ENCODE measurements around the gene ESR2. TPM values are rescaled to one million over a fixed set of nuclear protein-coding genes. Genes with fewer than 3 reads are reported as not detected.

Gene ESR2
- total RNA-seq, 1 donor, result not detected

DNA sequence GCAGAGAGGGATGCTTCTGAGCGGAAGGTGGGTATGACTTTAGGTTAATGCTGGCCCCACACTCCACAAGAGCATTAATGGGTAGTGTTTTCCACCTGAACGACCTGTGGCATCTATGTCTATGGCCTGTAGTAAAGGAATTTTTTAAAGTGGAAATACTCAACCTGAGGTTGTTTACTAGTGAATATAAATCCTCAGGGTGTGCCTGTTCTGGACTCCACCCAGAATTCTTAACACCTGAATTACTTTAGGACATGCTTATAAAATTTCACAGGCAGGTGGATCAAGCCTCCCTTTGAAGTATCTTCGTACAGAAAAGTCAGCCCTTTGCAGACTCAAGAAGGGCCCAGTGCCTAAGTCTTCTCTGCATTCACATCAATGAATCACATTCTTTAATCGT lies 196.1 kb downstream of the ESR2 start:
- no peaks in the 10 kb centered on the region for H3K79me2 ChIP-seq (ENCODE audit: insufficient read depth, low read length)
- H3K4me1 ChIP-seq (ENCODE audit: insufficient read depth, low read length), result no peaks in the 10 kb centered on the region
- no peak overlapping the region for H2AFZ ChIP-seq (ENCODE audit: low read length)
- DNase-seq (ENCODE audit: insufficient read length, low spot score, missing footprints), result no peak
- H4K20me1 ChIP-seq (ENCODE audit: insufficient read depth, low read length), result no peaks in the 10 kb centered on the region
- no peak overlapping the region for H3K4me2 ChIP-seq (ENCODE audit: insufficient read depth, low read length)
- TF ChIP-seq, protein P1, sequence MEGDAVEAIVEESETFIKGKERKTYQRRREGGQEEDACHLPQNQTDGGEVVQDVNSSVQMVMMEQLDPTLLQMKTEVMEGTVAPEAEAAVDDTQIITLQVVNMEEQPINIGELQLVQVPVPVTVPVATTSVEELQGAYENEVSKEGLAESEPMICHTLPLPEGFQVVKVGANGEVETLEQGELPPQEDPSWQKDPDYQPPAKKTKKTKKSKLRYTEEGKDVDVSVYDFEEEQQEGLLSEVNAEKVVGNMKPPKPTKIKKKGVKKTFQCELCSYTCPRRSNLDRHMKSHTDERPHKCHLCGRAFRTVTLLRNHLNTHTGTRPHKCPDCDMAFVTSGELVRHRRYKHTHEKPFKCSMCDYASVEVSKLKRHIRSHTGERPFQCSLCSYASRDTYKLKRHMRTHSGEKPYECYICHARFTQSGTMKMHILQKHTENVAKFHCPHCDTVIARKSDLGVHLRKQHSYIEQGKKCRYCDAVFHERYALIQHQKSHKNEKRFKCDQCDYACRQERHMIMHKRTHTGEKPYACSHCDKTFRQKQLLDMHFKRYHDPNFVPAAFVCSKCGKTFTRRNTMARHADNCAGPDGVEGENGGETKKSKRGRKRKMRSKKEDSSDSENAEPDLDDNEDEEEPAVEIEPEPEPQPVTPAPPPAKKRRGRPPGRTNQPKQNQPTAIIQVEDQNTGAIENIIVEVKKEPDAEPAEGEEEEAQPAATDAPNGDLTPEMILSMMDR (IDR thresholded peaks at IDR 0.05; ENCODE audit: extremely low read depth, low read depth, low read length), result no peak
- no peaks in the 10 kb centered on the region for H3K27me3 ChIP-seq (ENCODE audit: insufficient read depth, low read length)
- H3K36me3 ChIP-seq (ENCODE audit: insufficient read depth, low read length), result no peaks in the 10 kb centered on the region
- no peaks in the 10 kb centered on the region for H3K9me3 ChIP-seq (ENCODE audit: low read depth, low read length)
- H3K27ac ChIP-seq (ENCODE audit: low read depth, low read length), result no peak overlapping the region
- H3K4me3 ChIP-seq (ENCODE audit: insufficient read depth, low read length), result no peak overlapping the region

DNA sequence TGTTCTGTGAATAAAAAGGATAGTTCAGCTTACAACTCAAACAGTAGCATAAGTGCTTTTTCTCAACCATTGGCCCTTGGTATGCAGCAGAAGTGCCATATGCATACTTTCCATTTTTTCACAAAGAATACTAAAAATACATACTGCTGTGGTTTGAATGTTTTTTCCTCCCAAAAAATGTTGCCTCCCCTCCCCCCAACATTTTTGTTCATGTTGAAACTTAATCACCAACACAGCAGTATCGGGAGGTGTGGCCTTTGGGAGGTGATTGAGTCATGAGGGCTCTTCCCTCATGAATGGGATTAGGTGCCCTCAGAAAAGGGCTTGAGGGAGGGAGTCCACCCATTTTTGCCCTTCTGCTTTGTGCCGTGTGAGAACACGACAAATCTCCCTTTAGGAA lies 198.6 kb downstream of the ESR2 start:
- Histone ChIP-seq H3K4me2 (ENCODE audit: insufficient read depth, low read length) (no peak overlapping the region), H3K27ac (ENCODE audit: low read depth, low read length) (no peak overlapping the region)

DNA sequence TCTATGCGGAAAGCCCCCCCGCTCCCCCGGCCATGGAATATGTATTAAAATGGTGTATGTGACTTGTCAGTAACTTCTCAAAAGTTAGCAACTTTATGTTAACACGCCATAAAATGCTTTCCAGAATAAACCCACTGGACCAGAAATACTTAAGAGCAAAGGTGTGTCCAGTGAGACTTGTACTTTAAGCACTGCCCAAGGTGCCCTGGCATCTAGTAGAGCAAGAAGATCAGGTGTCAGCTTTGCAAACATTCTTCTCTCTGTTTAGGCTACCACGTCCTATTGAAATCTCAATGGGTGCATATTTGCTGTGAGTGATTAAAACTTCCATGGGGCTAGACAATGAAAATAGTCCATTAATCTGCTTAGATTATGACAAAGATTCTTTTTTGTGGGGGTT lies 201.2 kb downstream of the ESR2 start:
- TF ChIP-seq, protein P1 (IDR thresholded peaks at IDR 0.05; ENCODE audit: extremely low read depth, low read depth, low read length), result no peak
- no peak overlapping the region for H3K27ac ChIP-seq (ENCODE audit: low read depth, low read length)
- H3K4me2 ChIP-seq (ENCODE audit: insufficient read depth, low read length), result no peak overlapping the region
- no peak overlapping the region for H3K4me3 ChIP-seq (ENCODE audit: insufficient read depth, low read length)
- H3K27me3 ChIP-seq (ENCODE audit: insufficient read depth, low read length), result no peaks in the 10 kb centered on the region
- H3K4me1 ChIP-seq (ENCODE audit: insufficient read depth, low read length), result no peaks in the 10 kb centered on the region
- H3K36me3 ChIP-seq (ENCODE audit: insufficient read depth, low read length), result no peaks in the 10 kb centered on the region
- DNase-seq (ENCODE audit: insufficient read length, low spot score, missing footprints), result no peak
- no peak overlapping the region for H2AFZ ChIP-seq (ENCODE audit: low read length)
- H3K79me2 ChIP-seq (ENCODE audit: insufficient read depth, low read length), result no peaks in the 10 kb centered on the region
- no peaks in the 10 kb centered on the region for H4K20me1 ChIP-seq (ENCODE audit: insufficient read depth, low read length)
- H3K9me3 ChIP-seq (ENCODE audit: low read depth, low read length), result no peaks in the 10 kb centered on the region

More for the DNA sequence above, 198.6 kb downstream of the ESR2 start:
- DNase-seq (ENCODE audit: insufficient read length, low spot score, missing footprints), result peak; percentile 23
- TF ChIP-seq, protein P1 (IDR thresholded peaks at IDR 0.05; ENCODE audit: extremely low read depth, low read depth, low read length), result no peak
- no peak overlapping the region for H2AFZ ChIP-seq (ENCODE audit: low read length)
- H3K36me3 ChIP-seq (ENCODE audit: insufficient read depth, low read length), result no peaks in the 10 kb centered on the region
- no peaks in the 10 kb centered on the region for H3K9me3 ChIP-seq (ENCODE audit: low read depth, low read length)
- no peak overlapping the region for H3K4me3 ChIP-seq (ENCODE audit: insufficient read depth, low read length)
- H3K79me2 ChIP-seq (ENCODE audit: insufficient read depth, low read length), result no peaks in the 10 kb centered on the region
- no peaks in the 10 kb centered on the region for H3K27me3 ChIP-seq (ENCODE audit: insufficient read depth, low read length)
- no peaks in the 10 kb centered on the region for H4K20me1 ChIP-seq (ENCODE audit: insufficient read depth, low read length)
- no peaks in the 10 kb centered on the region for H3K4me1 ChIP-seq (ENCODE audit: insufficient read depth, low read length)

DNA sequence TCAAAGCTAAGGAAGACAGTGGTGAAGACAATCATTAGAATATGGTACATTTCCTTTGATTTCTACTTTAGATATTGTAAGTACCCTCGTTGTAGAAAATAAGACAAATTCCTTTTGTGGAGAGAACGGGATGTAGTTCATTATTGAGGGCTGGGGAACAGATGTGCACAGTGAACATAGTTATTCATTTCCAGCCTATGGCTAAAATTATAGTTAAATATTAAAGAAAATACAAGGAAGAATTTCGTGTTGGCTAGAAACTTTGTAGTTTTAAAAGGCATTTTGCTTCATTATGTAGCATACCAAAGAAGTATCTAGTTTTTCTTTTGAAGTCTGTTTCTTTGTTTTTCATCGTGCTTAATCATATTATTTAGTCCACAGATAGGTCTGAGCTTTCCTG lies 201.8 kb downstream of the ESR2 start:
- Histone ChIP-seq H3K79me2 (ENCODE audit: insufficient read depth, low read length) (no peaks in the 10 kb centered on the region), H3K4me2 (ENCODE audit: insufficient read depth, low read length) (no peak overlapping the region), H2AFZ (ENCODE audit: low read length) (no peak overlapping the region), H3K9me3 (ENCODE audit: low read depth, low read length) (no peaks in the 10 kb centered on the region), H4K20me1 (ENCODE audit: insufficient read depth, low read length) (no peaks in the 10 kb centered on the region), H3K27ac (ENCODE audit: low read depth, low read length) (no peak overlapping the region), H3K36me3 (ENCODE audit: insufficient read depth, low read length) (no peaks in the 10 kb centered on the region), H3K4me1 (ENCODE audit: insufficient read depth, low read length) (no peaks in the 10 kb centered on the region), H3K27me3 (ENCODE audit: insufficient read depth, low read length) (no peaks in the 10 kb centered on the region), H3K4me3 (ENCODE audit: insufficient read depth, low read length) (no peak overlapping the region)
- no peak for DNase-seq (ENCODE audit: insufficient read length, low spot score, missing footprints)
- TF ChIP-seq, protein P1 (IDR thresholded peaks at IDR 0.05; ENCODE audit: extremely low read depth, low read depth, low read length), result no peak

Data from osteoblast (primary cell).